ENCODE measurements around the gene ADARB2.

GRCh38 chr10:1498746-1499358 is 238.5 kb downstream of the ADARB2 start:
- TF ChIP-seq CTCF (IDR thresholded peaks at IDR 0.05) (no peak), EP300 (IDR thresholded peaks at IDR 0.05) (no peak), POLR2AphosphoS5 (IDR thresholded peaks at IDR 0.05) (no peak), POLR2A (IDR thresholded peaks at IDR 0.05) (no peak)
